ENCODE data around the gene NPLOC4.

Gene NPLOC4

GRCh38 chr17:81522491-81523401 lies 114.2 kb downstream of the NPLOC4 start:
- H3K27me3 ChIP-seq, result peaks cover 0 to 24% of the 10 kb centered on the region in 2 donors
- no peak for DNase-seq
- no peaks in the 10 kb centered on the region for H3K36me3 ChIP-seq
- no peak overlapping the region for H3K4me3 ChIP-seq
- peaks cover 0 to 44% (median 42%) of the 10 kb centered on the region in 4 donors for H3K4me1 ChIP-seq
- no peak overlapping the region for H3K27ac ChIP-seq
- no peaks in the 10 kb centered on the region for H3K9me3 ChIP-seq
- TF ChIP-seq CTCF (IDR thresholded peaks at IDR 0.05), result no peak
- intact Hi-C loops (cut with DNase I; ENCODE audit: low total_unique reads), result no loop called here

- H3K4me3 ChIP-seq, result no peak overlapping the region
- H3K4me1 ChIP-seq, result peaks cover 0 to 60% (median 52%) of the 10 kb centered on the region in 4 donors
- intact Hi-C loops (cut with DNase I; ENCODE audit: low total_unique reads), result no loop called here
- no peak for TF ChIP-seq CTCF (IDR thresholded peaks at IDR 0.05)
- no peaks in the 10 kb centered on the region for H3K9me3 ChIP-seq
- H3K27ac ChIP-seq, result no peak overlapping the region
- H3K27me3 ChIP-seq, result peaks cover 0 to 17% of the 10 kb centered on the region in 2 donors
- no peak for DNase-seq
- H3K36me3 ChIP-seq, result no peaks in the 10 kb centered on the region
Measured at GRCh38 chr17:81520021-81520901, 116.7 kb downstream of the NPLOC4 start.

DNA sequence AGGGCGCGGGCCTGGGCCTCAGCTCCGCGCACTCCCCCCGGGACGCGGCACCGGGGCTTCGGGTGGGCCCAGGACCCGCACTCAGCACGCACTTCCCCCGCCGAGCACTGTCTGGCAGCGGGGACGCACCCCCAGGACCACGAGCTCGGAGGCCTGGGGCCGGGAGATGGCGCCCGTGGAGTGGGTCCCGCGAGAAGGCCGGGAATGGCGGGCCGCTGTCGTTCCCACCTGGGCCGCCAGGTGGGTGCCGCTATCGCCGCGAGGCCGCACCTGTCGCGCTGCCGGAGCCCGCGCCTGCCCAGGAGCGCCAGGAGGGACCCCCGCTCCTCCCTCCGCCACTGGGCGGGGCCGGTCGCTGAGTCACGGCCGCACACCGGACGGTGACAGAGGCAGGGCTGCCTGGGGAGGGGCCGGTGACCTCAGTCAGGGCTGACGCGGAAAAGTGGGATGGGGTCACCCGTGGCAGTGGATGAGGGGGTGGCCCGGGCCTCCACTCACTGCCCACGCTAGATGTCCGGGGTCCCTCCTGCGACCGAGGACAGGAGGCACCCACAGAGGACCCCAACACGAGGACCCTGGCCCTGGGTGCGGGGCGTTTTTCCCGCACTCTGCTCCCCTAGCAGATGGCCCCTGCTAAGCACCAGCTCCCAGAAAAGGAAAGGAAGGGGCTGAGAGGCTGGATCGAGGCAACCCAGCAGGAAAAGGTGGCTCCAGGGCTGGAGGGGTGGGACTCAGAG lies 117.5 kb downstream of the NPLOC4 start:
- Histone ChIP-seq H3K27ac (peak overlapping the region; percentile 97 to 100), H3K36me3 (no peaks in the 10 kb centered on the region), H3K4me1 (peaks cover 0 to 60% (median 52%) of the 10 kb centered on the region in 4 donors), H3K9me3 (no peaks in the 10 kb centered on the region), H3K4me3 (peak overlapping the region; percentile 92 to 99), H3K27me3 (peaks cover 0 to 14% of the 10 kb centered on the region in 2 donors)
- intact Hi-C loops (cut with DNase I; ENCODE audit: low total_unique reads), result loop anchor here (5.0 kb wide), 1 partner anchor 83 kb away; no protein-coding TSS in a partner anchor
- peak in 1 of 2 donors; percentile 73 for DNase-seq
- peak; percentile 44 to 59 for TF ChIP-seq CTCF (IDR thresholded peaks at IDR 0.05)

GRCh38 chr17:81518785-81519283 lies 118.1 kb downstream of the NPLOC4 start:
- Histone ChIP-seq H3K4me1 (peaks cover 0 to 59% (median 51%) of the 10 kb centered on the region in 4 donors), H3K36me3 (no peaks in the 10 kb centered on the region), H3K4me3 (peak overlapping the region; percentile 92 to 99), H3K9me3 (no peaks in the 10 kb centered on the region), H3K27me3 (peaks cover 0 to 9% of the 10 kb centered on the region in 2 donors), H3K27ac (peak overlapping the region; percentile 97 to 100)
- no peak for TF ChIP-seq CTCF (IDR thresholded peaks at IDR 0.05)
- intact Hi-C loops (cut with DNase I; ENCODE audit: low total_unique reads), result loop anchor here (5.0 kb wide), 1 partner anchor 83 kb away; no protein-coding TSS in a partner anchor
- peak; percentile 38 to 79 for DNase-seq

All from tibial artery (tissue), 4 donors.